Activated CD8-positive, alpha-beta memory T cell treated with anti-CD3 and anti-CD28 coated beads, Interleukin-2, amount 50 U/mL, for 1 hour (primary cell): Measurements from ENCODE around the gene RASA3.
"Not testable (repeated sequence)": the region's sequence is repeated elsewhere in the genome, so short reads cannot be mapped to it uniquely, and the experiment has no call there.

Experiments used
- DNase-seq: peaks from one replicate; pipeline ENCODE4 v3.0.0-alpha.2; 2020; ENCODE audit errors: extremely low read depth

RASA3 gene

GRCh38 chr13:114081761-114082681, 50.4 kb downstream of the RASA3 start:
- no peak for DNase-seq

GRCh38 chr13:114080739-114081561, 51.5 kb downstream of the RASA3 start:
- DNase-seq, result no peak

GRCh38 chr13:114079601-114080536, 52.6 kb downstream of the RASA3 start:
- no peak for DNase-seq

DNA sequence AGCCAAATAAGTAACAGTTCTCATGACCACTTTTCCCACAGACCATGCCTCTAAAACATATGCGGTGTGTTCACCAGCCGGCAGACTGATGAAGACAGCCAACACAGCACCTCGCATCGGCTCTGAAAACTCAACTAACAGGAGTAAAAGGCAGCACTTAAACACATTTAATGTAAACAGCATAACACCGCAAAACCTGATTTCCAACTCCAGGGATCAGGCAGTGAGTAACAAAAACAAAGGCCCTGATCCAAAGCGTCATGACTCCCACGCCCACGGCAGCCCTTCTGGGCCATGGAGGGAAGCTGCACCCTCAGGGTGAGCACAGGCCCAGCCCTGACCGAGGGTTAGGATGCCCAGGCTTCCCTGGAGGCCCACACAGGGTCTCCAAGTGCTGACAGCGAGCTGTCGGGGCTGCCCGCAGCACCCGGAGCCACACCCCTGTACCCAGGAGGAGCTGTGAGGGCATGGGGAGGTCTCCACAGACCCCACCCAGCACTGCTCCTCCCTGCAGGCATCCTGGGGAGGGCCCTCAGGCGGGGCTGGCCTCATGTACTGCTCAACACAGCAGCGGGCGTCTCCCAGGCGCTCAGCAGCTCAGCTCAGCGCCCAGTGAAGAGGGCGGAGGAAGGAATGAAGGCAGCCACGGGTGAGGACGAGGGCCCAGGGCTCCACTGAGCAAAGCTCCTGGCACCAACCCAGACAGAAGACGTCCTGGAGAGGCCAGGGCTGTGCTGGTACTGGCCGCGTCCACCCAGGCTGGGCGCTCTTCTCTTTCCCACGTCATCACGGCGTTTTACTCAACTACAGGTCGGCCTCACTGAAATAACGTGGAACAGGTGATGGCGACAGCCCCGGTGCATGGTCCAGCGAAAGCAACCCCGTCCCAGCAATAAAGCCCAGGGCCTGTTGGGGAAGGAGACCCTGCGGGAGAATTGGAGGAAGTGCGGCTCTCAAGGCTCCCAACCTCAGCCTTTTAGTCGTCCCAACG, 53.7 kb downstream of the RASA3 start:
- DNase-seq, result no peak

- no peak for DNase-seq
Observed at GRCh38 chr13:114077933-114078325, 54.5 kb downstream of the RASA3 start.

GRCh38 chr13:114077099-114077932, 55.1 kb downstream of the RASA3 start:
- DNase-seq, result no peak

- no peak for DNase-seq
Observed at GRCh38 chr13:114076329-114077090, 55.9 kb downstream of the RASA3 start.

DNA sequence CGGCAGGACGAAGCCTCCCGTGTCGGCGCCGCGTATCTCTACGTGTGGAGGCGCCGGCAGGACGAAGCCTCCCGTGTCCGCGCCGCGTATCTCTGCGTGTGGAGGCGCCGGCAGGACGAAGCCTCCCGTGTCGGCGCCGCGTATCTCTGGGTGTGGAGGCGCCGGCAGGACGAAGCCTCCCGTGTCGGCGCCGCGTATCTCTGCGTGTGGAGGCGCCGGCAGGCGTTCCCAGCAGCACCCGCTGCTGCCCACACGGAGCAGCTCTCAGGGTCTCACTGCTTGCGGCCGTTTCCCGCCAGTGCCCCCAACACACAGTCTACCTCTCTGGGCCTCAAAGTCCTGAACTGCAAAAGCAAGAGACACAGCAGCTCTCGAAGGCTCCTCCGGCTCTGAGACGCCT, 56.6 kb downstream of the RASA3 start:
- not testable (repeated sequence) for DNase-seq

DNA sequence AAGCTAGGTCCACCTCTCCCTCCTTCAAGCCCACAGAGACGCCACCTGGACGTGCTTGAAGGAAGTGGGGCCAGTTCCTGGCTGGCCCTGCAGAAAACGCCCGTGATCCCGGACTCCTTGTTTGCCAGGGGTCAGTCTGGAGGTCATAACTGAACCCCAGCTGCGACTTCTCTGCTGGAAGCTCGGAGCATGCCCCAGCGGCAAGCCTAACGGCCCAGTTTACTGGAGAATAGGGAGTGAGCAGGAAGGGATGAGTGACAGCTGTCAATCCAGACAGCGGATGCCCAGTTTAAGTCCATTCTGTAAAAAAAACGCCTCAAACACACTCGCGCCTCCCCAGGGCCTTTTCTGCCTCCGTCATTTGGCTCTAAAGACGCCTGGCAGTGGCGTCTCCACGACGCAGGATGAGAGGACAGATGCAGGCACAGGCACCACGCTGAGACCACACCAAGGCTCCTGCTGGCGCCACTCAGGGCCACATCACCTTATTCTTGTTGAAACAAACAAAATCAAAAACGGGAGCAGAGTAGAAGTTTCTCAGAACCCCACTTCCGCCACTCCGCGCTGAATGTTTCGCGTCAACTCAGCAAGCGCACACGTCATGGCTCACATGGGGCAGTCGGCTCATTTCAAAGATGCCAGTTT, 57.6 kb downstream of the RASA3 start:
- no peak for DNase-seq

- no peak for DNase-seq
Observed at GRCh38 chr13:114073881-114074612, 58.4 kb downstream of the RASA3 start.

GRCh38 chr13:114072421-114072820, 60.0 kb downstream of the RASA3 start:
- no peak for DNase-seq

GRCh38 chr13:114071991-114072390, 60.4 kb downstream of the RASA3 start:
- no peak for DNase-seq

DNA sequence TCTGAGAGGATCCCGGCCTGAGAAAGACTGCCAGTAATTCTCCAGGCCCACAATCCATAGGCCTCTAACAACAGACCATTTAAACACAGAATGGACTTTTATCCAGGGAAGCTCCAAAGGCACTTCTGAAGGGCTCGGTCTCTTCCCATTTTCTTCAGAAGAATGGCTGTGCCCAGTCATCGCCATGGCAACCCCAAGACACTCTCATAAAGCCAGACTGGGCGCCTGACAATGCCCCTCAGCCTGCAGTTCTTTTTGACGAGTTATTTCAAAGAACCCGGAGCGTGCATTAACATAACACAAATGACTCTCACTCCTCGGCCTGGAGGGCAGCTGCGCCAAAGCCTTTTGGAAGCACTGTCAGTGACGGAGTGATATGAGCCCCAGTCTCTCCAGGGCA, 61.0 kb downstream of the RASA3 start:
- no peak for DNase-seq

DNA sequence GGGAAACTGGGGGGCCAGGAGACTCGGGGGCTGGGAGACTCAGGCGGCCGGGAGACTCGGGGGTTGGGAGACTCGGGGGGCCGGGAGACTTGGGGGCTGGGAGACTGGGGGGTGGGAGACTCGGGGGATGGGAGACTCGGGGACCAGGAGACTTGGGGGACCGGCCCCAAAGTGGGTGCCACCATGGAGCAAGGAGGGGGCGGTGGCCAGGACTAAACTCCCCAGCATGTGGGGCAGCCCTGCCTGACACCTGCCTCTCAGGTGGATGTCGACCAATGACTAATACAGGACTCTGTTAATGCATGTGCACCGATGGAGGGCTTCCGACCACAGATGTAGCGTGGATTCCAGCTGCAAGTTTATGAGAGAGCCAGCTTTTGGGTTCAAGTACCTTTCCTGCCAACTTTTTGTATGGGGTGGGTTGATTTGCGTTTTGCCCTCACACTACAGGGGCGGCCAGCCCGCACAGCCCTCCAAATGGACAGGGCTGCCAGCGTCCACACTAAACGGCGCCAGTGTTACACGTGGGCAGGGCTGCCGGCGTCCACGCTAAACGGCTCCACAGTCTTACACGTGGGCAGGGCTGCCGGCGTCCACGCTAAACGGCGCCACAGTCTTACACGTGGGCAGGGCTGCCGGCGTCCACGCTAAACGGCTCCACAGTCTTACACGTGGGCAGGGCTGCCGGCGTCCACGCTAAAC, 62.2 kb downstream of the RASA3 start:
- no peak for DNase-seq

DNA sequence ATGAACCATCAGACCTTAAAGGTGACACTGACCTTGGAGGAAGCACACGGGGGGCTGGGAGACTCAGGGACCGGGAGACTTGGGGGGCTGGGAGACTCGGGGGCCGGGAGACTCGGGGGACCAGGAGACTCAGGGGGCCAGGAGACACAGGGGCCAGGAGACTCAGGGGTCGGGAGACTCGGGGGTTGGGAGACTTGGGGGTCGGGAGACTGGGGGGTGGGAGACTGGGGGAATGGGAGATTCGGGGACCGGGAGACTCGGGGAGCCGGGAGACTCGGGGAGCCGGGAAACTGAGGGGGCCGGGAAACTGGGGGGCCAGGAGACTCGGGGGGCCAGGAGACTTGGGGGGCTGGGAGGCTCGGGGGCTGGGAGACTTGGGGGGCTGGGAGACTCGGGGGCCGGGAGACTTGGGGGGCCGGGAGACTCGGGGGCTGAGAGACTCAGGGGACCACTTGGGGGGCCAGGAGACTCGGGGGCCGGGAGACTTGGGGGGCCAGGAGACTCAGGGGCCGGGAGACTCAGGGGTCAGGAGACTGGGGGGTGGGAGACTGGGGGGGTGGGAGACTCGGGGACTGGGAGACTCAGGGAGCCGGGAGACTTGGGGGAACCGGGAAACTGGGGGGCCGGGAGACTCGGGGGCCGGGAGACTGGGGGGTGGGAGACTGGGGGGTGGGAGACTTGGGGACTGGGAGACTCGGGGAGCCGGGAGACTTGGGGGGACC, 62.9 kb downstream of the RASA3 start:
- no peak for DNase-seq

DNA sequence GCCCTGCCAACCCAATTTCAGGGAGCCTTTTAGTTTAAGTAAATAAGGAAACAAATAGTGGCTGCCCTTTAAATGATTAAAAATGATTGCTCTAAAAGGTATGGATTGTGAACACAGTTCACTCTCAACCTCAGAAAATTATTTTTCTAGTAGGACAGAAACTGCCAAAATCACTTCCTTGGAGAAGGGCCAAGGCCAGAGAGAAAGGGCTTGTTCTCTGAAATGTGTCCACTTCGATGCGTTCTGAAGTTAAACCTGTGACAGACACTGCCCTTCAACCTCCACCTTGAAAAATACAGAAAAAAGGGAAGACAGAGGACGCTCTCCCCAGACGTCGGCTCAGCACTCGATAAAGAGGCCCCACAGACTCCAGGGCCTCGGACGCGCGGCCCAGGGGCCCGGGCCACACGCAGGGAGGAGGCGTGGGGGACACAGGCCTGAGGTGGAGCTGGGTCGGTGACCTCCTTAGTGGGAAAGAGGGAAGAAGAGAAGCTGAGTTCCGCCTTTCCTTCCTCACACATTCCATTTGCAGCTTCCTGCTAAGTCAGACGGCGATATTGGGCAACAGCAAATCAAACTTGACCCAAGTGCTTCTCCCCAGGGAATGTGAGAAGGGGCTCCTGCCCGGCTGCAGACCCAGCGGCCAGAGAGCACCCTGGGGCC, 63.6 kb downstream of the RASA3 start:
- DNase-seq, result no peak
